Caco-2 (cell line): ENCODE data around the gene CNTRL. TPM values are rescaled to one million over a fixed set of nuclear protein-coding genes. Genes with fewer than 3 reads are reported as not detected.

ENCODE experiments used
- BruUV-seq: library from RNA; stranded (reverse); fragments of 400-500 nt; replicated peaks from 2 replicates; lab custom pipeline; 2021; lab: Mats Ljungman, UMichigan
- CTCF ChIA-PET: fragments of 300-600 bp; sonication (Branson Sonifier 250); formaldehyde crosslinking; loops from one replicate; lab custom pipeline; 2022; ENCODE audit warnings: antibody characterized with exemption; lab: Charles Lee
- POLR2A ChIA-PET: fragments of 300-600 bp; sonication (Branson Sonifier 250); formaldehyde crosslinking; loops from one replicate; lab custom pipeline; 2022; ENCODE audit warnings: antibody characterized with exemption; lab: Charles Lee
- DNase-seq, 2 experiments: peaks; one replicate each; pipeline versions ENCODE4 v3.0.0 to v3.0.0-alpha.2; 2020 to 2022
- H3K27me3 ChIP-seq: replicated peaks from 2 replicates; pipeline ENCODE4 v1.6.0; 2011; ENCODE audit warnings: low read length; ENCODE audit not compliant: control insufficient read depth, insufficient read depth
- H3K36me3 ChIP-seq: 2 replicates; pipeline ENCODE4 v1.5.1; 2011; ENCODE audit warnings: low read length; ENCODE audit not compliant: control insufficient read depth, insufficient read depth
- H3K4me1 ChIP-seq: fragments of 250-450 bp; sonication (Bioruptor Pico); 2 replicates; pipeline ENCODE4 v1.5.1; 2020; ENCODE audit warnings: mild to moderate bottlenecking
- H3K4me3 ChIP-seq: 2 replicates; pipeline ENCODE4 v1.5.1; 2011; ENCODE audit warnings: low read depth, mild to moderate bottlenecking, control low read depth, low read length
- H3K9me3 ChIP-seq: fragments of 250-450 bp; sonication (Bioruptor Pico); 2 replicates; pipeline ENCODE4 v1.5.1; 2020; ENCODE audit warnings: mild to moderate bottlenecking, moderate library complexity
- H3K27ac Mint-ChIP-seq: one replicate; pipeline ENCODE4 v1.8.0; 2022; ENCODE audit warnings: mixed read lengths; ENCODE audit not compliant: unreplicated experiment
- H3K27me3 Mint-ChIP-seq: one replicate; pipeline ENCODE4 v1.8.0; 2022; ENCODE audit warnings: mixed read lengths; ENCODE audit not compliant: insufficient read depth, unreplicated experiment
- H3K36me3 Mint-ChIP-seq: one replicate; pipeline ENCODE4 v1.8.0; 2022; ENCODE audit warnings: mild to moderate bottlenecking, mixed read lengths; ENCODE audit not compliant: insufficient read depth, unreplicated experiment
- H3K4me1 Mint-ChIP-seq: one replicate; pipeline ENCODE4 v1.8.0; 2022; ENCODE audit warnings: low read depth, mixed read lengths; ENCODE audit not compliant: unreplicated experiment
- H3K4me3 Mint-ChIP-seq: one replicate; pipeline ENCODE4 v1.8.0; 2022; ENCODE audit warnings: mild to moderate bottlenecking, moderate library complexity, mixed read lengths; ENCODE audit not compliant: unreplicated experiment
- H3K9me3 Mint-ChIP-seq: one replicate; pipeline ENCODE4 v1.8.0; 2022; ENCODE audit warnings: mixed read lengths; ENCODE audit not compliant: unreplicated experiment
- intact Hi-C: fragments of 100-400 bp; cut with micrococcal nuclease; formaldehyde crosslinking; loops from one replicate; pipeline ENCODE4 v1.10.0; 2022; ENCODE audit not compliant: unreplicated experiment
- total RNA-seq: library from RNA; stranded (reverse); gene quantifications from 2 replicates; pipeline ENCODE4 v1.2.3, GENCODE V29; 2022
- TF ChIP-seq, protein P1 (sequence below), 2 experiments: fragments of 200-600 bp in 1 of 2; IDR thresholded peaks; 1 replicate in 1 of 2; 2 replicates in 1 of 2; pipeline versions ENCODE4 v1.5.1 to v1.8.0; 2011 to 2022; ENCODE audit warnings: antibody characterized with exemption in 1 of 2, control low read depth in 1 of 2, inconsistent platforms in 1 of 2, low read depth in 1 of 2, low read length in 1 of 2, mild to moderate bottlenecking in 1 of 2, moderate library complexity in 1 of 2; ENCODE audit not compliant: insufficient read depth in 1 of 2, severe bottlenecking in 1 of 2, unreplicated experiment in 1 of 2

Gene CNTRL
- total RNA-seq, 1 experiment from 2014 or later = 12.0 TPM

DNA sequence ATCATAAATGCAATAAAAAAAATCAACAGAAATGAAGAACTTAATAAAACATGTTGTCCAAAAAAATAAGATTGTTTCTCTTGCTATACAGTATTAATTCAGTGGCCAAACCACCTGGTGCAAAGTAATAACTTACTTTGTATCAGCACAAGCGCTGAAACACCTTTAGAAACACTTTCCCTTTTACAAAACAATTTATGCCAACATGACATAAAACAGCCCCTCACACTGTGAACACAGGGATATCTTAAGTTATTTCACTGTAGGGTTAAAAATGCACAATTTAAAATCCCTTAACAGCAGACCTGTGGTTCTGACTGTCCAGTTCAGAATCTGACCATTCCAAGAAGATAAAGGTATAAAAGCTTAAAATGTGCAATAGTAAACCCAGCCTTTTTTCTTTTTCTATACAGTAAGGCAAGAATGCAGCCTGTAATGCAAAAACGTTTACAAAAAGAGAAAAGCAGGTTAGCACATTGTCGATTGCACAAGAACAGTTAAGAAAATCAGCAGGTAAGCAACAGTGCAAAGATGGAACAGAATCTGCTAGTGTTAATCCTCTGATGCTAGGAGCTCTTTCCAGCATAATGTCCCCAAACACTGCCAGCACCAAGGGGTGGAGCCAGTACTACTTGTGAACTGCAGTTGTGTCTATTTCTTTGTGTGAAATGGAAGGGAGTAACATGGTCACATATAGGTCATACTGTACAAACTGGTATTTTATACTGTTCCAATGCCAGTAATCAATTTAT lies 105.4 kb downstream of the CNTRL start:
- Histone ChIP-seq H3K4me3 (no peak overlapping the region), H3K36me3 (no peaks in the 10 kb centered on the region; the same call in 1 of the 2 replicates), H3K27me3 (no peaks in the 10 kb centered on the region), H3K9me3 (no peaks in the 10 kb centered on the region), H3K4me1 (peaks cover 30% of the 10 kb centered on the region)
- peaks cover 65% of the 10 kb centered on the region for H3K36me3 Mint-ChIP-seq
- ChIA-PET POLR2A (no interaction called here), CTCF (interaction anchor here (0.5 to 0.6 kb wide), 2 partner anchors 59 to 70 kb away, joined by 3 read pairs; no protein-coding TSS in a partner anchor)
- DNase-seq = no peak
- TF ChIP-seq, protein P1, sequence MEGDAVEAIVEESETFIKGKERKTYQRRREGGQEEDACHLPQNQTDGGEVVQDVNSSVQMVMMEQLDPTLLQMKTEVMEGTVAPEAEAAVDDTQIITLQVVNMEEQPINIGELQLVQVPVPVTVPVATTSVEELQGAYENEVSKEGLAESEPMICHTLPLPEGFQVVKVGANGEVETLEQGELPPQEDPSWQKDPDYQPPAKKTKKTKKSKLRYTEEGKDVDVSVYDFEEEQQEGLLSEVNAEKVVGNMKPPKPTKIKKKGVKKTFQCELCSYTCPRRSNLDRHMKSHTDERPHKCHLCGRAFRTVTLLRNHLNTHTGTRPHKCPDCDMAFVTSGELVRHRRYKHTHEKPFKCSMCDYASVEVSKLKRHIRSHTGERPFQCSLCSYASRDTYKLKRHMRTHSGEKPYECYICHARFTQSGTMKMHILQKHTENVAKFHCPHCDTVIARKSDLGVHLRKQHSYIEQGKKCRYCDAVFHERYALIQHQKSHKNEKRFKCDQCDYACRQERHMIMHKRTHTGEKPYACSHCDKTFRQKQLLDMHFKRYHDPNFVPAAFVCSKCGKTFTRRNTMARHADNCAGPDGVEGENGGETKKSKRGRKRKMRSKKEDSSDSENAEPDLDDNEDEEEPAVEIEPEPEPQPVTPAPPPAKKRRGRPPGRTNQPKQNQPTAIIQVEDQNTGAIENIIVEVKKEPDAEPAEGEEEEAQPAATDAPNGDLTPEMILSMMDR (IDR thresholded peaks at IDR 0.05; ENCODE audit: insufficient read depth in 1 of 2, low read depth in 1 of 2, low read length in 1 of 2, severe bottlenecking in 1 of 2, unreplicated experiment in 1 of 2) = no peak
- H3K9me3 Mint-ChIP-seq = no peaks in the 10 kb centered on the region
- H3K27me3 Mint-ChIP-seq = no peaks in the 10 kb centered on the region
- no peak overlapping the region for H3K27ac Mint-ChIP-seq
- BruUV-seq = no TSS peak
- no peak overlapping the region for H3K4me3 Mint-ChIP-seq
- intact Hi-C loops = no loop called here
- peaks cover 20% of the 10 kb centered on the region for H3K4me1 Mint-ChIP-seq

DNA sequence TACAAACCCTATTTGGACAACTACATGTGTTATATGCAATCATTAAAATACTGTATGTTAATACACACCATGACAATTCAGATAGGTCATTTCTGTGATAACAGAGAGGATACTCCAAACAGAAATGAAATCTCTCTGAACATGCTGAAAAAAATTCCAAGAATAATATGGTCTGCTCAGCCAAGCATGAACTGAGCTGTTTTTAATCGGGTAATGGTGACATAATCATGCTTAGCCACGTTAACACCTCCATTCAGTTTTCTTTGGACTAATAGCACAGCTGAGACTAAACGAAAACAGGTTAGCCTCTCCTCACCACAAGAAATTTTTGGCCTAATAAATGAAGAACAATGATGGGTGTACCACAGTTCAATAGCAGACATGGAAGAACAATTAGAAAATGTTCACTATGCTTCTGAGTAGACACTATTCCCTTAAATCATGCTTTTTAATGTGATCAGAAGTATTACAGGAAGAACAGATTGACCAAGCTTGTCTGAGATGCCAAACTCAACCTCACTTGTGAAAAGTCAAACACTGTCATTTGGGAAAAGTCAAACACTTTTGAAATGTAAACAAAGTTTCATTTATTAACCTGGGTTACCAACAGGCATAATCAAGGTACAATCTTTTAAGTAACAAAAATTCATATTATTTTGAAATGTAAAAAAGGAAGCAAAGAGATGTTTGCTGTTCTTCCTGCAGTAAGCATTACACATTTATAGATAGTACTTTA lies 107.5 kb downstream of the CNTRL start:
- peaks cover 33% of the 10 kb centered on the region for H3K4me1 Mint-ChIP-seq
- no peaks in the 10 kb centered on the region for H3K9me3 Mint-ChIP-seq
- H3K36me3 Mint-ChIP-seq = peaks cover 58% of the 10 kb centered on the region
- Histone ChIP-seq H3K27me3 (no peaks in the 10 kb centered on the region), H3K9me3 (no peaks in the 10 kb centered on the region), H3K4me3 (no peak overlapping the region), H3K4me1 (peaks cover 33% of the 10 kb centered on the region), H3K36me3 (peaks cover 1% of the 10 kb centered on the region; the same call in 1 of the 2 replicates)
- H3K27ac Mint-ChIP-seq = no peak overlapping the region
- H3K4me3 Mint-ChIP-seq = no peak overlapping the region
- intact Hi-C loops = no loop called here
- POLR2A ChIA-PET = no interaction called here
- H3K27me3 Mint-ChIP-seq = no peaks in the 10 kb centered on the region
- no TSS peak for BruUV-seq
- TF ChIP-seq, protein P1 (IDR thresholded peaks at IDR 0.05; ENCODE audit: insufficient read depth in 1 of 2, low read depth in 1 of 2, low read length in 1 of 2, severe bottlenecking in 1 of 2, unreplicated experiment in 1 of 2) = no peak
- DNase-seq = no peak
- CTCF ChIA-PET = no interaction called here

DNA sequence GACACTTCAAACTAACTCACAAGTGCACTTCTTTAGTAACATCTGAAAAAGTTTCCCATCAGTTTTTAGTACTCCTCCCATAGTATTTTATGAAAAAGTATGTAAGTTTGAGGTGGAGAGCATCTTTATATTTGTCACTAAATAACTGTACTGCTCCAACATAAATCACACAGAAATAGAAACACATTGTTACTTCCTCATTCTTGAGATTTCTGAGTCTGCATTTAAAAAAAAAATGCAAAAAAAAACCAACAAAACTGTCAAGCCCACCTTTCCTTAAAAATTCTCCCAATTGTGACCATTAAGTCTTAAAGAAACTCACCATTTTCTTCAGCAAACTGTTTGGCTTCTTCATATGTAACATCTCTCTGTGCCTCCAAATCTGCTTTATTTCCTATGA lies 108.2 kb downstream of the CNTRL start:
- Mint-ChIP-seq H3K9me3 (no peaks in the 10 kb centered on the region), H3K27me3 (no peaks in the 10 kb centered on the region), H3K4me3 (peak overlapping the region; percentile 40), H3K27ac (peak overlapping the region; percentile 71), H3K36me3 (peaks cover 53% of the 10 kb centered on the region), H3K4me1 (peaks cover 38% of the 10 kb centered on the region)
- CTCF ChIA-PET = no interaction called here
- intact Hi-C loops = no loop called here
- Histone ChIP-seq H3K36me3 (peaks cover 1% of the 10 kb centered on the region; the same call in 1 of the 2 replicates), H3K4me1 (peaks cover 40% of the 10 kb centered on the region), H3K27me3 (no peaks in the 10 kb centered on the region), H3K4me3 (no peak overlapping the region), H3K9me3 (no peaks in the 10 kb centered on the region)
- BruUV-seq = no TSS peak
- DNase-seq = no peak
- POLR2A ChIA-PET = no interaction called here
- TF ChIP-seq, protein P1 (IDR thresholded peaks at IDR 0.05; ENCODE audit: insufficient read depth in 1 of 2, low read depth in 1 of 2, low read length in 1 of 2, severe bottlenecking in 1 of 2, unreplicated experiment in 1 of 2) = no peak
